ENCODE data around the gene CCDC158.

The CCDC158 gene

GRCh38 chr4:76449362-76449767 lies 28.4 kb upstream of the CCDC158 start:
- Mint-ChIP-seq H3K4me3 (no peak overlapping the region), H3K27ac (peak overlapping the region in 2 of 3 experiments; percentile 5 to 17), H3K36me3 (ENCODE audit: low read depth) (no peaks in the 10 kb centered on the region), H3K27me3 (ENCODE audit: low read depth) (no peaks in the 10 kb centered on the region), H3K4me1 (peaks cover 18% of the 10 kb centered on the region), H3K9me3 (no peaks in the 10 kb centered on the region)
- TF ChIP-seq CTCF (IDR thresholded peaks at IDR 0.05; ENCODE audit: unreplicated experiment in 3 of 3): no peak

- Mint-ChIP-seq H3K27me3 (ENCODE audit: low read depth) (no peaks in the 10 kb centered on the region), H3K36me3 (ENCODE audit: low read depth) (no peaks in the 10 kb centered on the region), H3K27ac (no peak overlapping the region), H3K9me3 (no peaks in the 10 kb centered on the region), H3K4me1 (peaks cover 18% of the 10 kb centered on the region), H3K4me3 (no peak overlapping the region)
- TF ChIP-seq CTCF (IDR thresholded peaks at IDR 0.05; ENCODE audit: unreplicated experiment in 3 of 3): no peak
Measured at GRCh38 chr4:76448211-76448610, 27.3 kb upstream of the CCDC158 start.

- H3K4me1 Mint-ChIP-seq: peaks cover 18% of the 10 kb centered on the region
- no peak for TF ChIP-seq CTCF (IDR thresholded peaks at IDR 0.05; ENCODE audit: unreplicated experiment in 3 of 3)
- no peaks in the 10 kb centered on the region for H3K9me3 Mint-ChIP-seq
- H3K27ac Mint-ChIP-seq: peak overlapping the region in 2 of 3 experiments; percentile 25 to 67
- H3K4me3 Mint-ChIP-seq: no peak overlapping the region
- H3K36me3 Mint-ChIP-seq (ENCODE audit: low read depth): no peaks in the 10 kb centered on the region
- H3K27me3 Mint-ChIP-seq (ENCODE audit: low read depth): no peaks in the 10 kb centered on the region
Measured at GRCh38 chr4:76447393-76447851, 26.5 kb upstream of the CCDC158 start.

GRCh38 chr4:76445911-76446310 lies 25.0 kb upstream of the CCDC158 start:
- no peak for TF ChIP-seq CTCF (IDR thresholded peaks at IDR 0.05; ENCODE audit: unreplicated experiment in 3 of 3)
- Mint-ChIP-seq H3K9me3 (no peaks in the 10 kb centered on the region), H3K27ac (no peak overlapping the region), H3K4me3 (no peak overlapping the region), H3K36me3 (ENCODE audit: low read depth) (no peaks in the 10 kb centered on the region), H3K27me3 (ENCODE audit: low read depth) (no peaks in the 10 kb centered on the region), H3K4me1 (peaks cover 18% of the 10 kb centered on the region)

GRCh38 chr4:76443376-76443775 lies 22.4 kb upstream of the CCDC158 start:
- no peak for TF ChIP-seq CTCF (IDR thresholded peaks at IDR 0.05; ENCODE audit: unreplicated experiment in 3 of 3)
- Mint-ChIP-seq H3K4me1 (peaks cover 7% of the 10 kb centered on the region), H3K9me3 (no peaks in the 10 kb centered on the region), H3K27ac (no peak overlapping the region), H3K27me3 (ENCODE audit: low read depth) (no peaks in the 10 kb centered on the region), H3K4me3 (no peak overlapping the region), H3K36me3 (ENCODE audit: low read depth) (no peaks in the 10 kb centered on the region)

- Mint-ChIP-seq H3K27ac (no peak overlapping the region), H3K9me3 (no peaks in the 10 kb centered on the region), H3K4me1 (peaks cover 6% of the 10 kb centered on the region), H3K4me3 (no peak overlapping the region), H3K36me3 (ENCODE audit: low read depth) (no peaks in the 10 kb centered on the region), H3K27me3 (ENCODE audit: low read depth) (no peaks in the 10 kb centered on the region)
- no peak for TF ChIP-seq CTCF (IDR thresholded peaks at IDR 0.05; ENCODE audit: unreplicated experiment in 3 of 3)
Measured at GRCh38 chr4:76442807-76443206, 21.9 kb upstream of the CCDC158 start.
